Activated naive CD4-positive, alpha-beta T cell treated with anti-CD3 and anti-CD28 coated beads, Interleukin-2, amount 10 ng/mL, durations not matched to agents 7 days and 5 days (primary cell): ENCODE results near the gene GAS2L1.

Experiments
- CTCF ChIA-PET: fragments of 350-600 bp; sonication (Branson Sonifier 250); formaldehyde crosslinking; loops from one replicate; lab custom pipeline; 2021; ENCODE audit warnings: antibody characterized with exemption; lab: Charles Lee
- DNase-seq: peaks from one replicate; pipeline ENCODE4 v3.0.0-alpha.2; 2020
- H3K27ac Mint-ChIP-seq: one replicate; pipeline ENCODE4 v1.8.0; 2021; ENCODE audit warnings: mild to moderate bottlenecking, moderate library complexity, mixed read lengths
- H3K27me3 Mint-ChIP-seq: one replicate; pipeline ENCODE4 v1.8.0; 2021; ENCODE audit warnings: mild to moderate bottlenecking, mixed read lengths
- H3K36me3 Mint-ChIP-seq: one replicate; pipeline ENCODE4 v1.8.0; 2021; ENCODE audit warnings: mixed read lengths
- H3K4me1 Mint-ChIP-seq: one replicate; pipeline ENCODE4 v1.8.0; 2021; ENCODE audit warnings: mixed read lengths
- H3K4me3 Mint-ChIP-seq: one replicate; pipeline ENCODE4 v1.8.0; 2021; ENCODE audit warnings: mild to moderate bottlenecking, moderate library complexity, mixed read lengths
- H3K9me3 Mint-ChIP-seq: one replicate; pipeline ENCODE4 v1.8.0; 2021; ENCODE audit warnings: mixed read lengths

GAS2L1 gene

GRCh38 chr22:29268511-29269229 lies 37.8 kb upstream of the GAS2L1 start:
- H3K27me3 Mint-ChIP-seq: peaks cover 5% of the 10 kb centered on the region
- H3K4me1 Mint-ChIP-seq: peaks cover 56% of the 10 kb centered on the region
- H3K9me3 Mint-ChIP-seq: no peaks in the 10 kb centered on the region

GRCh38 chr22:29269230-29269604 lies 37.2 kb upstream of the GAS2L1 start:
- Mint-ChIP-seq H3K27ac (peak overlapping the region; percentile 96), H3K4me3 (peak overlapping the region; percentile 84), H3K4me1 (peaks cover 59% of the 10 kb centered on the region), H3K27me3 (peaks cover 5% of the 10 kb centered on the region), H3K36me3 (peaks cover 58% of the 10 kb centered on the region), H3K9me3 (no peaks in the 10 kb centered on the region)
- DNase-seq: no peak
- CTCF ChIA-PET: interaction anchor here (2.0 kb wide), 1 partner anchor 24 kb away, joined by 7 read pairs; no protein-coding TSS in a partner anchor

More at GRCh38 chr22:29268511-29269229, 37.8 kb upstream of the GAS2L1 start:
- peak; percentile 62 for DNase-seq
- Mint-ChIP-seq H3K4me3 (peak overlapping the region; percentile 84), H3K36me3 (peaks cover 55% of the 10 kb centered on the region), H3K27ac (peak overlapping the region; percentile 96)
- CTCF ChIA-PET: no interaction called here

GRCh38 chr22:29269731-29270474 lies 36.5 kb upstream of the GAS2L1 start:
- H3K27ac Mint-ChIP-seq: peak overlapping the region; percentile 96
- peaks cover 5% of the 10 kb centered on the region for H3K27me3 Mint-ChIP-seq
- peaks cover 64% of the 10 kb centered on the region for H3K36me3 Mint-ChIP-seq
- DNase-seq: peak; percentile 35
- CTCF ChIA-PET: interaction anchor here (2.0 kb wide), 1 partner anchor 24 kb away, joined by 7 read pairs; no protein-coding TSS in a partner anchor
- peaks cover 62% of the 10 kb centered on the region for H3K4me1 Mint-ChIP-seq
- H3K9me3 Mint-ChIP-seq: no peaks in the 10 kb centered on the region
- peak overlapping the region; percentile 84 for H3K4me3 Mint-ChIP-seq

GRCh38 chr22:29270475-29271271 lies 35.8 kb upstream of the GAS2L1 start:
- peaks cover 71% of the 10 kb centered on the region for H3K36me3 Mint-ChIP-seq
- peak overlapping the region; percentile 84 for H3K4me3 Mint-ChIP-seq
- no peak for DNase-seq
- H3K27me3 Mint-ChIP-seq: peaks cover 5% of the 10 kb centered on the region
- no peaks in the 10 kb centered on the region for H3K9me3 Mint-ChIP-seq
- H3K27ac Mint-ChIP-seq: peak overlapping the region; percentile 24
- CTCF ChIA-PET: interaction anchor here (2.0 kb wide), 1 partner anchor 25 kb away, joined by 7 read pairs; no protein-coding TSS in a partner anchor
- peaks cover 67% of the 10 kb centered on the region for H3K4me1 Mint-ChIP-seq

GRCh38 chr22:29272624-29273023 lies 33.8 kb upstream of the GAS2L1 start:
- H3K4me1 Mint-ChIP-seq: peaks cover 60% of the 10 kb centered on the region
- peaks cover 79% of the 10 kb centered on the region for H3K36me3 Mint-ChIP-seq
- no peak overlapping the region for H3K27ac Mint-ChIP-seq
- H3K4me3 Mint-ChIP-seq: no peak overlapping the region
- DNase-seq: no peak
- peaks cover 5% of the 10 kb centered on the region for H3K27me3 Mint-ChIP-seq
- no peaks in the 10 kb centered on the region for H3K9me3 Mint-ChIP-seq
- CTCF ChIA-PET: no interaction called here

- peaks cover 53% of the 10 kb centered on the region for H3K4me1 Mint-ChIP-seq
- no peak overlapping the region for H3K4me3 Mint-ChIP-seq
- CTCF ChIA-PET: no interaction called here
- H3K9me3 Mint-ChIP-seq: no peaks in the 10 kb centered on the region
- DNase-seq: no peak
- H3K27me3 Mint-ChIP-seq: no peaks in the 10 kb centered on the region
- no peak overlapping the region for H3K27ac Mint-ChIP-seq
- H3K36me3 Mint-ChIP-seq: peaks cover 80% of the 10 kb centered on the region
Measured at GRCh38 chr22:29275167-29275566, 31.3 kb upstream of the GAS2L1 start.

- Mint-ChIP-seq H3K4me1 (peaks cover 45% of the 10 kb centered on the region), H3K36me3 (peaks cover 78% of the 10 kb centered on the region), H3K4me3 (no peak overlapping the region), H3K9me3 (no peaks in the 10 kb centered on the region), H3K27me3 (no peaks in the 10 kb centered on the region), H3K27ac (no peak overlapping the region)
- DNase-seq: no peak
- CTCF ChIA-PET: no interaction called here
Measured at GRCh38 chr22:29275819-29276565, 30.5 kb upstream of the GAS2L1 start.

GRCh38 chr22:29277927-29278326 lies 28.5 kb upstream of the GAS2L1 start:
- Mint-ChIP-seq H3K27ac (no peak overlapping the region), H3K9me3 (no peaks in the 10 kb centered on the region), H3K36me3 (peaks cover 79% of the 10 kb centered on the region), H3K27me3 (no peaks in the 10 kb centered on the region), H3K4me3 (no peak overlapping the region), H3K4me1 (peaks cover 30% of the 10 kb centered on the region)
- no peak for DNase-seq
- CTCF ChIA-PET: no interaction called here

- no peaks in the 10 kb centered on the region for H3K9me3 Mint-ChIP-seq
- no peak overlapping the region for H3K4me3 Mint-ChIP-seq
- H3K4me1 Mint-ChIP-seq: peaks cover 7% of the 10 kb centered on the region
- H3K36me3 Mint-ChIP-seq: peaks cover 75% of the 10 kb centered on the region
- no peak for DNase-seq
- CTCF ChIA-PET: no interaction called here
- H3K27ac Mint-ChIP-seq: no peak overlapping the region
- H3K27me3 Mint-ChIP-seq: no peaks in the 10 kb centered on the region
Measured at GRCh38 chr22:29284196-29284595, 22.3 kb upstream of the GAS2L1 start.

GRCh38 chr22:29288837-29289236 lies 17.6 kb upstream of the GAS2L1 start:
- Mint-ChIP-seq H3K9me3 (no peaks in the 10 kb centered on the region), H3K27ac (no peak overlapping the region), H3K36me3 (peaks cover 81% of the 10 kb centered on the region)

GRCh38 chr22:29290061-29290460 lies 16.4 kb upstream of the GAS2L1 start:
- no peaks in the 10 kb centered on the region for H3K4me1 Mint-ChIP-seq
- no peak overlapping the region for H3K4me3 Mint-ChIP-seq
- CTCF ChIA-PET: no interaction called here
- no peak overlapping the region for H3K27ac Mint-ChIP-seq
- H3K36me3 Mint-ChIP-seq: peaks cover 80% of the 10 kb centered on the region
- DNase-seq: no peak
- no peaks in the 10 kb centered on the region for H3K9me3 Mint-ChIP-seq
- no peaks in the 10 kb centered on the region for H3K27me3 Mint-ChIP-seq

More at GRCh38 chr22:29288837-29289236, 17.6 kb upstream of the GAS2L1 start:
- CTCF ChIA-PET: interaction anchor here (1.7 kb wide), 1 partner anchor 24 kb away, joined by 7 read pairs; no protein-coding TSS in a partner anchor
- Mint-ChIP-seq H3K4me1 (peaks cover 3% of the 10 kb centered on the region), H3K27me3 (no peaks in the 10 kb centered on the region), H3K4me3 (no peak overlapping the region)
- DNase-seq: no peak

GRCh38 chr22:29291215-29291614 lies 15.2 kb upstream of the GAS2L1 start:
- Mint-ChIP-seq H3K36me3 (peaks cover 82% of the 10 kb centered on the region), H3K9me3 (no peaks in the 10 kb centered on the region), H3K4me1 (no peaks in the 10 kb centered on the region), H3K27ac (no peak overlapping the region), H3K4me3 (no peak overlapping the region), H3K27me3 (no peaks in the 10 kb centered on the region)
- CTCF ChIA-PET: no interaction called here
- no peak for DNase-seq

- Mint-ChIP-seq H3K27ac (no peak overlapping the region), H3K4me3 (no peak overlapping the region), H3K27me3 (no peaks in the 10 kb centered on the region), H3K4me1 (no peaks in the 10 kb centered on the region), H3K9me3 (no peaks in the 10 kb centered on the region), H3K36me3 (peaks cover 80% of the 10 kb centered on the region)
- no peak for DNase-seq
- CTCF ChIA-PET: no interaction called here
Measured at GRCh38 chr22:29292379-29292778, 14.1 kb upstream of the GAS2L1 start.
